Measurements from ENCODE around the gene NANOS2. TPM values are rescaled to one million over a fixed set of nuclear protein-coding genes. Genes with fewer than 3 reads are reported as not detected.

Gene NANOS2
- total and polyA plus RNA-seq, 9 of the 15 experiments (the other 6 are each of a cell fraction or from before 2014, with no cell fraction given): not detected

- TF ChIP-seq, protein P1, sequence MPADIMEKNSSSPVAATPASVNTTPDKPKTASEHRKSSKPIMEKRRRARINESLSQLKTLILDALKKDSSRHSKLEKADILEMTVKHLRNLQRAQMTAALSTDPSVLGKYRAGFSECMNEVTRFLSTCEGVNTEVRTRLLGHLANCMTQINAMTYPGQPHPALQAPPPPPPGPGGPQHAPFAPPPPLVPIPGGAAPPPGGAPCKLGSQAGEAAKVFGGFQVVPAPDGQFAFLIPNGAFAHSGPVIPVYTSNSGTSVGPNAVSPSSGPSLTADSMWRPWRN (IDR thresholded peaks at IDR 0.05; ENCODE audit: low read depth): no peak
- TF ChIP-seq, protein P2, sequence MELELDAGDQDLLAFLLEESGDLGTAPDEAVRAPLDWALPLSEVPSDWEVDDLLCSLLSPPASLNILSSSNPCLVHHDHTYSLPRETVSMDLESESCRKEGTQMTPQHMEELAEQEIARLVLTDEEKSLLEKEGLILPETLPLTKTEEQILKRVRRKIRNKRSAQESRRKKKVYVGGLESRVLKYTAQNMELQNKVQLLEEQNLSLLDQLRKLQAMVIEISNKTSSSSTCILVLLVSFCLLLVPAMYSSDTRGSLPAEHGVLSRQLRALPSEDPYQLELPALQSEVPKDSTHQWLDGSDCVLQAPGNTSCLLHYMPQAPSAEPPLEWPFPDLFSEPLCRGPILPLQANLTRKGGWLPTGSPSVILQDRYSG (tag; conservative IDR thresholded peaks at IDR 0.05; ENCODE audit: low read depth): no peak
- TF ChIP-seq TAF7 (tag; IDR thresholded peaks at IDR 0.05) (no peak), SAFB (IDR thresholded peaks at IDR 0.05; ENCODE audit: borderline replicate concordance, low read depth, low read length) (no peak), ZNF79 (CRISPR knock-in tag; IDR thresholded peaks at IDR 0.05; ENCODE audit: low read depth) (no peak), KLF13 (tag; IDR thresholded peaks at IDR 0.05; ENCODE audit: borderline replicate concordance, low read depth) (peak; percentile 47; the same call in 1 of the 2 replicates), SIN3A (IDR thresholded peaks at IDR 0.05; ENCODE audit: borderline replicate concordance in 2 of 2, control insufficient read depth in 1 of 2, low read depth in 2 of 2, low read length in 2 of 2) (no peak; a peak in 1 of 4 replicates), CEBPB (tag; IDR thresholded peaks at IDR 0.05) (no peak), MCM5 (IDR thresholded peaks at IDR 0.05; ENCODE audit: low read depth) (no peak), EWSR1 (IDR thresholded peaks at IDR 0.05; ENCODE audit: borderline replicate concordance, low read depth, partially characterized antibody) (no peak), FUS (optimal IDR thresholded peaks at IDR 0.05; ENCODE audit: low read depth, low read length) (no peak), NR2C1 (IDR thresholded peaks at IDR 0.05) (peak; percentile 52; the same call in 1 of the 2 replicates), NR2C1 (tag; IDR thresholded peaks at IDR 0.05) (peak; percentile 34; the same call in 1 of the 2 replicates), GABPA (tag; conservative IDR thresholded peaks at IDR 0.05; ENCODE audit: low read depth) (0 out of 2 replicates have a peak, but pooled peaks have one; percentile 44), ZBTB34 (CRISPR knock-in tag; IDR thresholded peaks at IDR 0.05) (no peak), RAD21 (CRISPR knock-in tag; conservative IDR thresholded peaks at IDR 0.05 in 1 of 2, IDR thresholded peaks at IDR 0.05 in 1 of 2) (peak; percentile 93 to 99), FOXA1 (IDR thresholded peaks at IDR 0.05; ENCODE audit: borderline replicate concordance) (no peak), ARID1B (IDR thresholded peaks at IDR 0.05) (peak; percentile 43; the same call in 1 of the 2 replicates), TAF9B (IDR thresholded peaks at IDR 0.05; ENCODE audit: partially characterized antibody) (no peak)
- TF ChIP-seq, protein P3, sequence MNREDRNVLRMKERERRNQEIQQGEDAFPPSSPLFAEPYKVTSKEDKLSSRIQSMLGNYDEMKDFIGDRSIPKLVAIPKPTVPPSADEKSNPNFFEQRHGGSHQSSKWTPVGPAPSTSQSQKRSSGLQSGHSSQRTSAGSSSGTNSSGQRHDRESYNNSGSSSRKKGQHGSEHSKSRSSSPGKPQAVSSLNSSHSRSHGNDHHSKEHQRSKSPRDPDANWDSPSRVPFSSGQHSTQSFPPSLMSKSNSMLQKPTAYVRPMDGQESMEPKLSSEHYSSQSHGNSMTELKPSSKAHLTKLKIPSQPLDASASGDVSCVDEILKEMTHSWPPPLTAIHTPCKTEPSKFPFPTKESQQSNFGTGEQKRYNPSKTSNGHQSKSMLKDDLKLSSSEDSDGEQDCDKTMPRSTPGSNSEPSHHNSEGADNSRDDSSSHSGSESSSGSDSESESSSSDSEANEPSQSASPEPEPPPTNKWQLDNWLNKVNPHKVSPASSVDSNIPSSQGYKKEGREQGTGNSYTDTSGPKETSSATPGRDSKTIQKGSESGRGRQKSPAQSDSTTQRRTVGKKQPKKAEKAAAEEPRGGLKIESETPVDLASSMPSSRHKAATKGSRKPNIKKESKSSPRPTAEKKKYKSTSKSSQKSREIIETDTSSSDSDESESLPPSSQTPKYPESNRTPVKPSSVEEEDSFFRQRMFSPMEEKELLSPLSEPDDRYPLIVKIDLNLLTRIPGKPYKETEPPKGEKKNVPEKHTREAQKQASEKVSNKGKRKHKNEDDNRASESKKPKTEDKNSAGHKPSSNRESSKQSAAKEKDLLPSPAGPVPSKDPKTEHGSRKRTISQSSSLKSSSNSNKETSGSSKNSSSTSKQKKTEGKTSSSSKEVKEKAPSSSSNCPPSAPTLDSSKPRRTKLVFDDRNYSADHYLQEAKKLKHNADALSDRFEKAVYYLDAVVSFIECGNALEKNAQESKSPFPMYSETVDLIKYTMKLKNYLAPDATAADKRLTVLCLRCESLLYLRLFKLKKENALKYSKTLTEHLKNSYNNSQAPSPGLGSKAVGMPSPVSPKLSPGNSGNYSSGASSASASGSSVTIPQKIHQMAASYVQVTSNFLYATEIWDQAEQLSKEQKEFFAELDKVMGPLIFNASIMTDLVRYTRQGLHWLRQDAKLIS (CRISPR knock-in tag; IDR thresholded peaks at IDR 0.05): no peak
Measured at GRCh38 chr19:45882652-45883585, 31.7 kb downstream of the NANOS2 start (continued).

Measured in K562 (cell line).